ENCODE data around the gene TSEN15.

TSEN15 gene

DNA sequence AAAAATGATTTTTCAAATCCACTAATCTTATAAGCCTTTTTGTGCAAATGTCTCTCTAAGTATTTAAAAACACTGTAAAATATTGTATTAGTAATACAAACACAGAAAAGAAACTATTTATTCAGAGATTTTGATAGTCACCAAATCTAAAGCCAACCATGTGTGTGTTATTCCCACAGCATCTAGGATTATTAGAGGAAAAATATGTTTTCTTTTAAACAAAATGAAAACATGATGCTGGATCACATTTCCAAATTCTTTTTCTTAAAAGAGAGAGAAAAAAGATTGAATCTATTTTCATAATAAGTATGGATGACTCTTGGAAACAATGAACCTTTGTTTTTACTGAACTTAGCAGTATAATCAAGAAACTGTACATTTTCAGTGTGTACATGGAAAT lies 39.3 kb upstream of the TSEN15 start:
- ATAC-seq: no peak
- TF ChIP-seq ISL1 (CRISPR knock-in tag; IDR thresholded peaks at IDR 0.05): no peak
- TF ChIP-seq ARNTL (CRISPR knock-in tag; IDR thresholded peaks at IDR 0.05; ENCODE audit: borderline replicate concordance, low read depth): no peak
- no peak for TF ChIP-seq OSR1 (CRISPR knock-in tag; IDR thresholded peaks at IDR 0.05)
- TF ChIP-seq ZFP30 (CRISPR knock-in tag; IDR thresholded peaks at IDR 0.05): no peak
- TF ChIP-seq ZC3H10 (CRISPR knock-in tag; IDR thresholded peaks at IDR 0.05): no peak
- TF ChIP-seq BACH2 (CRISPR knock-in tag; IDR thresholded peaks at IDR 0.05; ENCODE audit: borderline replicate concordance): no peak
- TF ChIP-seq, protein P1, sequence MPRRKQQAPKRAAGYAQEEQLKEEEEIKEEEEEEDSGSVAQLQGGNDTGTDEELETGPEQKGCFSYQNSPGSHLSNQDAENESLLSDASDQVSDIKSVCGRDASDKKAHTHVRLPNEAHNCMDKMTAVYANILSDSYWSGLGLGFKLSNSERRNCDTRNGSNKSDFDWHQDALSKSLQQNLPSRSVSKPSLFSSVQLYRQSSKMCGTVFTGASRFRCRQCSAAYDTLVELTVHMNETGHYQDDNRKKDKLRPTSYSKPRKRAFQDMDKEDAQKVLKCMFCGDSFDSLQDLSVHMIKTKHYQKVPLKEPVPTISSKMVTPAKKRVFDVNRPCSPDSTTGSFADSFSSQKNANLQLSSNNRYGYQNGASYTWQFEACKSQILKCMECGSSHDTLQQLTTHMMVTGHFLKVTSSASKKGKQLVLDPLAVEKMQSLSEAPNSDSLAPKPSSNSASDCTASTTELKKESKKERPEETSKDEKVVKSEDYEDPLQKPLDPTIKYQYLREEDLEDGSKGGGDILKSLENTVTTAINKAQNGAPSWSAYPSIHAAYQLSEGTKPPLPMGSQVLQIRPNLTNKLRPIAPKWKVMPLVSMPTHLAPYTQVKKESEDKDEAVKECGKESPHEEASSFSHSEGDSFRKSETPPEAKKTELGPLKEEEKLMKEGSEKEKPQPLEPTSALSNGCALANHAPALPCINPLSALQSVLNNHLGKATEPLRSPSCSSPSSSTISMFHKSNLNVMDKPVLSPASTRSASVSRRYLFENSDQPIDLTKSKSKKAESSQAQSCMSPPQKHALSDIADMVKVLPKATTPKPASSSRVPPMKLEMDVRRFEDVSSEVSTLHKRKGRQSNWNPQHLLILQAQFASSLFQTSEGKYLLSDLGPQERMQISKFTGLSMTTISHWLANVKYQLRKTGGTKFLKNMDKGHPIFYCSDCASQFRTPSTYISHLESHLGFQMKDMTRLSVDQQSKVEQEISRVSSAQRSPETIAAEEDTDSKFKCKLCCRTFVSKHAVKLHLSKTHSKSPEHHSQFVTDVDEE (CRISPR knock-in tag; IDR thresholded peaks at IDR 0.05): no peak

DNA sequence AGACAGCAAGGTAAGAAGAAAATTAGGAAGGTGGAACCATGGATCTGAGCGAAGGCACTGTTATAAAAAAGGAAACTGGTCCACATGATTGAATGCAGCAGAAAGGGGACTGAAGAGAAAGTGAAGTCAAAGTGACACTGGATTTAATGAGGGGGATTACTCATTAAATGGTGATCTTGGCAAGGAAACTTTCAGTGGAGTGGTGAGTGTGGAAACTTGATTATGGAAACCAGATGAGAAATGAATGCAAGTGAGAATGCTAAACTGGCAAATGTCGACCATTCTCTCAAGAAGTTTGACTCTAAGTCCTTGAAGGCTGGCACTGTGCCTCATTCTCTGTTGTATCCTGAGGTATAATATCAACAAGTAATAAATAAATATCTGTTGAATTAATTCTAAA lies 37.3 kb upstream of the TSEN15 start:
- no peak for ATAC-seq
- TF ChIP-seq SNAI2 (CRISPR knock-in tag; IDR thresholded peaks at IDR 0.05) (no peak), ARNTL (CRISPR knock-in tag; IDR thresholded peaks at IDR 0.05; ENCODE audit: borderline replicate concordance, low read depth) (no peak), GLIS3 (CRISPR knock-in tag; IDR thresholded peaks at IDR 0.05) (no peak), ZC3H10 (CRISPR knock-in tag; IDR thresholded peaks at IDR 0.05) (no peak), ESRRG (CRISPR knock-in tag; IDR thresholded peaks at IDR 0.05) (no peak), ZFP3 (CRISPR knock-in tag; IDR thresholded peaks at IDR 0.05) (no peak)
- TF ChIP-seq, protein P2, sequence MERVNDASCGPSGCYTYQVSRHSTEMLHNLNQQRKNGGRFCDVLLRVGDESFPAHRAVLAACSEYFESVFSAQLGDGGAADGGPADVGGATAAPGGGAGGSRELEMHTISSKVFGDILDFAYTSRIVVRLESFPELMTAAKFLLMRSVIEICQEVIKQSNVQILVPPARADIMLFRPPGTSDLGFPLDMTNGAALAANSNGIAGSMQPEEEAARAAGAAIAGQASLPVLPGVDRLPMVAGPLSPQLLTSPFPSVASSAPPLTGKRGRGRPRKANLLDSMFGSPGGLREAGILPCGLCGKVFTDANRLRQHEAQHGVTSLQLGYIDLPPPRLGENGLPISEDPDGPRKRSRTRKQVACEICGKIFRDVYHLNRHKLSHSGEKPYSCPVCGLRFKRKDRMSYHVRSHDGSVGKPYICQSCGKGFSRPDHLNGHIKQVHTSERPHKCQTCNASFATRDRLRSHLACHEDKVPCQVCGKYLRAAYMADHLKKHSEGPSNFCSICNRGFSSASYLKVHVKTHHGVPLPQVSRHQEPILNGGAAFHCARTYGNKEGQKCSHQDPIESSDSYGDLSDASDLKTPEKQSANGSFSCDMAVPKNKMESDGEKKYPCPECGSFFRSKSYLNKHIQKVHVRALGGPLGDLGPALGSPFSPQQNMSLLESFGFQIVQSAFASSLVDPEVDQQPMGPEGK (CRISPR knock-in tag; IDR thresholded peaks at IDR 0.05; ENCODE audit: borderline replicate concordance): no peak

DNA sequence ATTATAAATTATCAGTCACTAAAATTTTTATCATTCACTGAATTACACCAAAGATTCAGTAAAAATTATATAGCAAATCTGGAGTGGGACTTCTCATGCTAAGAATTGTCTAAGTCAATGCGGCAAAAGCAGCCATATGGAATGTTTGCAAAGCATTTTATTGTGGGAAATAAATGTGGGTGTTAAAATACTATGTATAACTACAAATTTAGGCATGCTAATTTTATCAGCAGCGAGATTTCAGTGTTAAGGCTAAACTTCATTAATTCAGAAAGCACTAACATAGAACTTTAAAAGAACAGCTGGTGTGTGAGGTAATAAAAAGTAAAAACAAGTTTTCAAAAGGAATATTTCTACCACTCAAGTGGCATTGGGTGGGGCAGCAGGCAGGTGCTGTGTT lies 35.4 kb upstream of the TSEN15 start:
- no peak for TF ChIP-seq ISL1 (CRISPR knock-in tag; IDR thresholded peaks at IDR 0.05)
- TF ChIP-seq GLIS3 (CRISPR knock-in tag; IDR thresholded peaks at IDR 0.05): no peak
- no peak for ATAC-seq

DNA sequence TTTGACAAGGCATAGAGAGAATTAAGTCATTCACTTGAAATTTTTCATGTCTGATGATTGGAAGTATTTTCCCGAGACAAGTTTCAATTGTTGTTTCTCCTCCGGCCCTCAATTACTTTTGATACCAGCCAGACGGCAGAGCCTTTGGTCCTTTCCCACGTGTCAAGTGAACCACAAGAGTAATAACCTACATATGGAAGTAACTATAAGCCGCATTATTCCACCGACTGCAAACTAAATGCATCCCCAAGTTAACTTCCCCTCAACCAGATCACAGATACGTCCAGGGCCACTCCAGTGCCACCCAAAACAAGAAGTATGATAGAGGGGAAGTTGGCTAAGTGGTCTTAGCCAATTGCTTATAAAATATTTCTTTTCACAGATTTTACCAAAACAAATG lies 34.2 kb upstream of the TSEN15 start:
- TF ChIP-seq TOX (CRISPR knock-in tag; IDR thresholded peaks at IDR 0.05; ENCODE audit: borderline replicate concordance) (no peak), TCF4 (CRISPR knock-in tag; IDR thresholded peaks at IDR 0.05; ENCODE audit: borderline replicate concordance) (no peak), RARB (CRISPR knock-in tag; IDR thresholded peaks at IDR 0.05) (no peak), CSDC2 (CRISPR knock-in tag; IDR thresholded peaks at IDR 0.05) (no peak), ARNTL (CRISPR knock-in tag; IDR thresholded peaks at IDR 0.05; ENCODE audit: borderline replicate concordance, low read depth) (no peak)
- TF ChIP-seq, protein P3, sequence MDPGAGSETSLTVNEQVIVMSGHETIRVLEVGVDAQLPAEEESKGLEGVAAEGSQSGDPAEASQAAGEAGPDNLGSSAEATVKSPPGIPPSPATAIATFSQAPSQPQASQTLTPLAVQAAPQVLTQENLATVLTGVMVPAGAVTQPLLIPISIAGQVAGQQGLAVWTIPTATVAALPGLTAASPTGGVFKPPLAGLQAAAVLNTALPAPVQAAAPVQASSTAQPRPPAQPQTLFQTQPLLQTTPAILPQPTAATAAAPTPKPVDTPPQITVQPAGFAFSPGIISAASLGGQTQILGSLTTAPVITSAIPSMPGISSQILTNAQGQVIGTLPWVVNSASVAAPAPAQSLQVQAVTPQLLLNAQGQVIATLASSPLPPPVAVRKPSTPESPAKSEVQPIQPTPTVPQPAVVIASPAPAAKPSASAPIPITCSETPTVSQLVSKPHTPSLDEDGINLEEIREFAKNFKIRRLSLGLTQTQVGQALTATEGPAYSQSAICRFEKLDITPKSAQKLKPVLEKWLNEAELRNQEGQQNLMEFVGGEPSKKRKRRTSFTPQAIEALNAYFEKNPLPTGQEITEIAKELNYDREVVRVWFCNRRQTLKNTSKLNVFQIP (CRISPR knock-in tag; IDR thresholded peaks at IDR 0.05; ENCODE audit: borderline replicate concordance, low read depth): no peak
- TF ChIP-seq, protein P2 (CRISPR knock-in tag; IDR thresholded peaks at IDR 0.05; ENCODE audit: borderline replicate concordance): no peak

DNA sequence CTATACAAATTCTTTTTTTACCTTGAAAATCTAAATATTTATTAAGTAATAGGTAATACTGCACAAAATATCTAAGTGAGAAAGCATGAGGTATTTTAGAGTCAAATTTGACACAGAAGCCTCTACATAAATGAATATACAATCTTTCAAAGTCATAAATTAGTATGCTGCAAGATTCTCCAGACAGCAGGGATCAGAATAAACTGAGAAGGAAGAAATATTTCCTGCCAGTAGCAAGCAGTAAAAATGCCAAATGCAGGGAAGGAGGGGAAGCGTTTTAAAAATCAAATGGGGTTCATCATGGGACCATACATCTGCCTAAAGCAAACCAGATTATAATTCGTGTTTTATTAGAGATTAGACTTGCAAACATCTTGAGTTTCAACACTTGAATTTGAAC lies 32.9 kb upstream of the TSEN15 start:
- no peak for TF ChIP-seq OSR1 (CRISPR knock-in tag; IDR thresholded peaks at IDR 0.05)
- TF ChIP-seq ZNF70 (CRISPR knock-in tag; IDR thresholded peaks at IDR 0.05): no peak
- no peak for ATAC-seq

More for the DNA sequence above, 34.2 kb upstream of the TSEN15 start:
- ATAC-seq: no peak

Measured in SK-N-SH treated with all-trans-retinoic acid at 6 μM for 48 hours (cell line).